Activated T-cell treated with anti-CD3 and anti-CD28 coated beads, Interleukin-2, amount 50 U/mL, for 24 hours (primary cell): ENCODE results near the gene PCSK5.

Experiments used
- DNase-seq: peaks from one replicate; pipeline ENCODE4 v3.0.0-alpha.2; 2020
- H3K27ac Mint-ChIP-seq: 2 replicates; pipeline ENCODE4 v1.8.0; 2020; ENCODE audit warnings: mild to moderate bottlenecking, mixed read lengths
- H3K27me3 Mint-ChIP-seq: 2 replicates; pipeline ENCODE4 v1.8.0; 2020; ENCODE audit warnings: mixed read lengths
- H3K36me3 Mint-ChIP-seq: 2 replicates; pipeline ENCODE4 v1.8.0; 2020; ENCODE audit warnings: low read depth, mixed read lengths
- H3K4me1 Mint-ChIP-seq: 2 replicates; pipeline ENCODE4 v1.8.0; 2020; ENCODE audit warnings: low read depth, mixed read lengths
- H3K4me3 Mint-ChIP-seq: 2 replicates; pipeline ENCODE4 v1.8.0; 2020; ENCODE audit warnings: mild to moderate bottlenecking, moderate library complexity, mixed read lengths
- H3K9me3 Mint-ChIP-seq: 2 replicates; pipeline ENCODE4 v1.8.0; 2020; ENCODE audit warnings: mixed read lengths

Gene PCSK5

DNA sequence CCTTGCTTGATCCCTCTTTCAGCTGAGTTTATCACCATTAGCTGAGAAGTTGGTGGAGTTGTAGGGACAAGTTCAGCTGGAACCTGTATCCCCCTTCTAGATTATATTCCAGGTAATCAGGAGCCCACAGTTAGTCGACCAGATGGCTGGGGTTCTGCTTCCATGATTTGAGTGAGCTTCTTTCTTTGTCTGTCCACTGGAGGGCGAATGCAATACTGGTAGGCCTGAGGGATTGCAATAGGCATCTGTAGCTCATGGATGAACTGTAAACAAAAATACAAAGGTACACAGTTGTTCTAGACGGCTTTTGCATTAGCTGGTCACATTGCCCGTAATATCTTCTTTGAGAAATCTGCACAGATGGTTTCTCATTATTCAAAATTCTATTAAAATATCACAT is 88.9 kb downstream of the PCSK5 start:
- no peak overlapping the region for H3K4me3 Mint-ChIP-seq
- no peak for DNase-seq
- H3K36me3 Mint-ChIP-seq = no peaks in the 10 kb centered on the region
- H3K9me3 Mint-ChIP-seq = no peaks in the 10 kb centered on the region
- peaks cover 30% of the 10 kb centered on the region for H3K4me1 Mint-ChIP-seq
- H3K27me3 Mint-ChIP-seq = no peaks in the 10 kb centered on the region
- H3K27ac Mint-ChIP-seq = no peak overlapping the region

DNA sequence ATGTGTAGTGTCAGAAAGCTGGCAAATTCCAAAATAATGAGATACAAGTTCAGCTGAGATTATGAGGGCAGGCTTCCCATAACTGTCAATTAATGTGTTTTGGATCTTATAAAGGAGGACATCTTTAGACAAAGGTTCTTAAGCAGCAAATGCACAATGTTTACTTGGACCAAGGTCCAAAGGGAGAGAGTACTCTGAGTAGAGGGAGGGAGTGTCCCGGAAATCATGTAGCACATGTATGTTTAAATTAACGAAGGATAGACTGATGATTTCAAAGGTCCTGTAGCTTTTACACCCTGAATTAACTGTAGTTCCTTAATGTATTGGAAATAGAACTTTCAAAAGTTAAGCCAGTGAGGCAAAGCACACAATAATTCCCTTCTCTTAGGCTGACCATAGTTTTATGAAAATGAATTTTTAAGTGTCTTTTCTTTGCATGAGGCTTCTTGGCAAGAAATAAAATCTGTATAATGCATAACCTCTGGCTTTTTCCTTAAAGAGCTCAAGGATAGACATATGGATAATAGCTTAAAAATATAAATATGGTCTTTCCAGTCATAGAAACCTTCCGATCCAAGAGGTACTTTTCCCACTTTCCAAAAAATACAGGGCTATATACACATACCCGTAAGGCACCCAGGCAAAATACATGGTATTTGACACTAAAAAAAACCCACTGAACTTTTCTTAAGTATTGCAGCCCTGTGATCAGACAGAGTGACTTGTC is 93.0 kb downstream of the PCSK5 start:
- Mint-ChIP-seq H3K4me1 (peaks cover 14% of the 10 kb centered on the region), H3K27me3 (no peaks in the 10 kb centered on the region), H3K27ac (no peak overlapping the region), H3K9me3 (no peaks in the 10 kb centered on the region), H3K4me3 (no peak overlapping the region), H3K36me3 (peaks cover 19% of the 10 kb centered on the region)
- DNase-seq = no peak

DNA sequence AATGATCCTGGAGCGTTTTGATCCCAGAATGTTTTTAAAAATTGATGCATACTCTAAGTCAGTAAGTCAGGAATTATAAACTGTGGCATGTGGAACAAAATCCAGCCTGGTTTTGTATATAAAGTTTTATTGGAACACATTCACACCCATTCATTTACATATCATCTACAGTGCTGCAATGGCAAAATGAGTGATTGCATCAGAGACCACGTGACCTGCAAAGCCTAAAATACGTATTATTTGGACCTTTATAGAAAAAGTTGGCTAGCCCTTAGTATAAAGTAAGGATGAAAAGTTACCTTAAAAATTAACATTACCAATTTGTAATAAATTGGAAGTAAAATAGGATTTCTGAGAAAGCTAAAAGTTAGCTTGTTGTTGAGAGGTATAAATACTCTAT is 95.0 kb downstream of the PCSK5 start:
- no peak for DNase-seq
- no peaks in the 10 kb centered on the region for H3K27me3 Mint-ChIP-seq
- no peaks in the 10 kb centered on the region for H3K9me3 Mint-ChIP-seq
- no peak overlapping the region for H3K4me3 Mint-ChIP-seq
- peaks cover 21% of the 10 kb centered on the region for H3K4me1 Mint-ChIP-seq
- no peak overlapping the region for H3K27ac Mint-ChIP-seq
- peaks cover 25% of the 10 kb centered on the region for H3K36me3 Mint-ChIP-seq

DNA sequence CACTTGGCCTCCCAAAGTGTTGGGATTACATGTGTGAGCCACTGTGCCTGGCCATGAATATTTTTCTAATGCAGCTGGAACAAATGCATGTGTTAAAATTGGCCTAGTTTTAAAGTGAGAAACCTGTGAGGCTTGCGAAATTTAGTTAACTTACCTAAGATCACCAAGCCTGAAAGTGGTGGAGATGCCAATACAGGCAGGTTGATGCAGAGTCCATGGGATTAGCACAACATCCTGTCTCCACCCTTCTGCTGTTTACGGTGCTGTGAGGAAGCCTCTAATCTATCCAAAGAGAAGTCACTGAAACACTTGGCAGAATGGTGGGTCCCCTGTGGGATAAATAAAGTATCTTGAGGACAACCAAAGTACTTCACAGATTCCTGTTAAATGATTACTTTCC is 98.2 kb downstream of the PCSK5 start:
- no peak for DNase-seq
- H3K9me3 Mint-ChIP-seq = no peaks in the 10 kb centered on the region
- peaks cover 37% of the 10 kb centered on the region for H3K4me1 Mint-ChIP-seq
- H3K27ac Mint-ChIP-seq = no peak overlapping the region
- no peak overlapping the region for H3K4me3 Mint-ChIP-seq
- H3K27me3 Mint-ChIP-seq = no peaks in the 10 kb centered on the region
- H3K36me3 Mint-ChIP-seq = peaks cover 29% of the 10 kb centered on the region

DNA sequence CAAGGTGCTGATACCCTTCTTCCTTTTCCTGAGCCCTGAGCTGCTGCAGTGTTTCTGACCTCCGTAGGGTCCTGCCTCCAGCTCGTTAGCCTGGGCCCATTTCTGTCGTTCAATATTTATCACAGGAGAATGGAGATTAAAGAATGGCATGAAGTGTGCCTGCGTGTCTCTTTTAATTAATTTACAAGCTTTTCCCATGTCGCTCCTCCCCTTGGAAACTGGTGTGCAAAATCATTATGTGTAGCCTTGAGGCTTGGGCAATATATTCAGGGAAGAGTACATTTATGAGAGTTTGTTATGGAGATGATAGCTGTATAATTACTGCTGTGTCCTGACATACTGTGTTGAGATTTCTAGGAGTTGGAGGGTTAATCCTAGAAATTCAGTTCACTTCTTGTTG is 99.7 kb downstream of the PCSK5 start:
- DNase-seq = no peak
- Mint-ChIP-seq H3K27me3 (no peaks in the 10 kb centered on the region), H3K4me1 (peaks cover 47% of the 10 kb centered on the region), H3K27ac (no peak overlapping the region), H3K36me3 (peaks cover 33% of the 10 kb centered on the region), H3K4me3 (no peak overlapping the region), H3K9me3 (peaks cover 2% of the 10 kb centered on the region)

DNA sequence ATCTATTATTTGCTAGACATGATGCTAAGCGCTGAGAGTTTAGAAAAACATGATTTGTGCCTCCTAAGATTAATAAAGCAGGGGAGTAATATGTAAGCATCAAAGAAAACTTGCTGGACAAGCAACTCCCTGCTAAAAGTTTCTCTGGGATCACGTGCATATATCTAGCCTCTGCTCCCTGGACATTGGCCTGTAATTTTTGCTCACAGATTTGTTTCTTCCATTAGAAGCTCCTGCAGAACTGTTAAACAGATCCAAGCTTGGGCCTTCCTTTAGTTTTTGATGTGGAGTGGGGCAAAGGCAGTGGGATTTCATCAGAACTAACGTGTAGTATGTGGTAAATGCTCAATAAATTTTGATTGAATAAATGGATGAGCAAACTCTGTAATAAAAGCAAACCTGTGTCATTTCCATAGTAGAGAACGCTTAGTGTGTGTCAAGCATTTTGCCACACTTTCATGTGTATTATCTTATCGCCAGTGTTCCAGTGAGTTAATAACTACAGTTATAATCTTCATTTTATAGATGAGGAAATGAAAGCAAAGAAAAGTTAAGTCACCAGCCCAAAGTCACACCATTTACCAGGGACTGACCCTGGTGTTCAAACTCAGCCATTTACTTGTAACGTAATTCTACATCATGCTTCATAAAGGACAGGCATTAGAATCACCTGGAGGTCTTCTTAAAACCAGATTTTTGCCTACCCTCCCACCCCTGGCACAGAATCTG is 100.3 kb downstream of the PCSK5 start:
- Mint-ChIP-seq H3K4me1 (peaks cover 50% of the 10 kb centered on the region), H3K36me3 (peaks cover 35% of the 10 kb centered on the region), H3K27ac (no peak overlapping the region), H3K27me3 (no peaks in the 10 kb centered on the region), H3K4me3 (no peak overlapping the region), H3K9me3 (peaks cover 2% of the 10 kb centered on the region)
- no peak for DNase-seq

DNA sequence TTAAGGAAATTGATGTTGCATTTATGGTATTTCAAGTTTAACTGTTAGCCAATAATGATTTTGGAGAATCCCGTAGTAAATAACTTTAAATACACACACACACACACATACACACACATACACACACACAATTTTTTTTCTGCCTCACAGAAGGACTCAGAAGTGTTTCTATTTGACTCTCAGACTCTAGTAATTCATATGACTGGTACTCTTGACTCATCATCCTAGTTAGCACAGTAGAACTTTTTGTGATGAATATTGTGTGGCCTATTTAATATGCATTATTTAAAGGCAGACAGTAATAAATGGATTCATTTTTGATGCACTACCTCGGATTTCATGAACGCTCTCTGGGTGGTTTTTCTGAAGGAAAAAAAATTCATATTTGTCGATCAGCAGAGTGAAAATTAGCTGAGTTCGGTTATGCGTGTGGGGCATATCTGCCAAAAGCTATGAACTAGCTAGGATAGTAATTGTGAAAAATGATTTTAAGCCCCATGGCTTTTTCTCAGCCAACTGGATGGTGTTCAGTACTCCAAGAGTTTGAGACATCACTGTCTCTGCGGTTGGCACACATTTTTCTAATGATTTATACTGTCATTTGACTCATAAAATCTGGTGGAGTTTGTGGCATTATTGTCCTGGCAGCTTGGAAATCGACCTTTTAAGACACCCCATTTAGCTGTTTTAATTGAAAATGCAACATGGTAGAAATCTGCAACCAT is 102.2 kb downstream of the PCSK5 start:
- no peak for DNase-seq
- peaks cover 2% of the 10 kb centered on the region for H3K9me3 Mint-ChIP-seq
- H3K4me1 Mint-ChIP-seq = peaks cover 60% of the 10 kb centered on the region
- H3K4me3 Mint-ChIP-seq = no peak overlapping the region
- no peaks in the 10 kb centered on the region for H3K27me3 Mint-ChIP-seq
- peaks cover 19% of the 10 kb centered on the region for H3K36me3 Mint-ChIP-seq
- H3K27ac Mint-ChIP-seq = peak overlapping the region; percentile 67

DNA sequence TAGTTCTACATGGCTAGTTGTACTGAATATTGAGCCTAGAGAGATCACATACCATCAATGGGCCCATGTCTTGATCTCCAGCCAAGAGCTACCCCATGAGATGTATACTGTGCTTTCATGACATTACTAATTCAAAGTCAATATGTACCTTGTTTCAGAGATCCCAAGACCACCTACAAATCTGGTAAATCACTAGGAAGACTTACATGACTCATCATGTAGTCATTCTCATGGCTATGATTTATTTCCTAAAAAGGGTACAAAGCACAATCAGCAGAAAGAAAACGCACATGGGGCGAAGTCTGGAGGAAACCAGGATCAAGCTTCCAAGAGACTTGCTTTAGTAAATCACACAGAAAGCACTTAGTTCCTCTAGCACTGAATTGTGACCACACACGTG is 103.0 kb downstream of the PCSK5 start:
- Mint-ChIP-seq H3K9me3 (peaks cover 2% of the 10 kb centered on the region), H3K27me3 (no peaks in the 10 kb centered on the region), H3K4me3 (no peak overlapping the region), H3K27ac (peak overlapping the region; percentile 67), H3K4me1 (peaks cover 66% of the 10 kb centered on the region), H3K36me3 (peaks cover 16% of the 10 kb centered on the region)
- DNase-seq = no peak

DNA sequence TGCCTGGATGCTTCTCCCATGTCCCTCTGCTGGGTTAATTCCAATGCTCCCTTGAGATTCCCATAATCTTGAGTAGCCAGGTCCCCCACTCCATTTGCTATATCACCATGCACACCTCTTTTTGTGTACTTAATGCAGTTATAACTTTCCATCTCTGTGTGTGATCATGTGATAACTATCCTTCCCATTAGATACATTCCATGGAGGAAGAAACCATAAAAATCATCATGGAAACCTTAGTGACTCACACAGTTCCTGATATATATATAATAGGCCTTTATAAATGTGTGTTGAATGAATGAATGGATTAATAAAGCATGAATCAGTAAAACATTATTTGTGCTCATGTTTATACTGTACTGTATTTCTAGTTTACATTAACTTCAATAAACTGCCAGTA is 104.6 kb downstream of the PCSK5 start:
- Mint-ChIP-seq H3K27ac (no peak overlapping the region), H3K4me3 (no peak overlapping the region), H3K36me3 (peaks cover 13% of the 10 kb centered on the region), H3K27me3 (no peaks in the 10 kb centered on the region), H3K9me3 (peaks cover 2% of the 10 kb centered on the region), H3K4me1 (peaks cover 55% of the 10 kb centered on the region)
- no peak for DNase-seq

DNA sequence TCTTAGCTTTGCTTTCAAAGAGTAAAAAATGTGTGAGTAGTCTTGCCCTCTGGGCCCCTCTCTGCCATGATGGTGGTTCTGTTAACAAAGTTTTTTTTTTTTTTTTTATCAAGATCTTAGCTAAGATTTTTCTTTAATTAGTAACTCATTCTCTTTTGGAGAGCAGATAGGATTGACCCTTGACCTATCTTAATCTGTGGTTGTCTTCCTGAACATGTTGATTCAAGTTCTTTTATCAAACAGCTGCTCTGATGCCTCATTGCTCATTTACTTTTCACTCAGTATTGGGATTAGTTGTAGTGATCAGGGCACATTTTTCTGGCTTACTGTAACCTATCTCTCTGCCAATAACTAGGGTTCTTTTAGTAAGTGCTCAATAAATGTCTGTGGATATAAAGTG is 106.3 kb downstream of the PCSK5 start:
- DNase-seq = no peak
- peaks cover 2% of the 10 kb centered on the region for H3K9me3 Mint-ChIP-seq
- no peaks in the 10 kb centered on the region for H3K27me3 Mint-ChIP-seq
- no peak overlapping the region for H3K4me3 Mint-ChIP-seq
- H3K4me1 Mint-ChIP-seq = peaks cover 52% of the 10 kb centered on the region
- H3K36me3 Mint-ChIP-seq = peaks cover 10% of the 10 kb centered on the region
- H3K27ac Mint-ChIP-seq = no peak overlapping the region

DNA sequence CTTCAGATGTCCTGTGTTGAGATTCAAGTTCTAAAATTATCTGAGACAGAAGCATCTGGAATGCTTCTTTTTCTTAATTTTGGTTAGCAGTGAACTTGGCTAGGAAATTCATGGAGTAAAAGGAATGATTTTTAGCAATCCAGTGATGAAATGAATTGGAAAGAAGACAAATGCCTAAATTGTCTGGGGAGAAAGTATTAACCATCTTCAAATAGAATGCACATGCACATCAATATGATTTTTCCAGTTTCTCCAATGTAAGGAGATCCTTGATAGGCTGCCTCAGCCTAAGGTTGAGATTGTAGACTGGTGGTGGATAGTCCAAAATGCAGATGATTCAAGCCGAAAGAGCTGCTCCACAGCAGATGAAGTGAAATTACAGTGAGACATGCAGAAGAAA is 106.7 kb downstream of the PCSK5 start:
- Mint-ChIP-seq H3K27me3 (no peaks in the 10 kb centered on the region), H3K4me1 (peaks cover 49% of the 10 kb centered on the region), H3K27ac (no peak overlapping the region), H3K9me3 (peaks cover 2% of the 10 kb centered on the region), H3K4me3 (no peak overlapping the region), H3K36me3 (peaks cover 10% of the 10 kb centered on the region)
- no peak for DNase-seq

DNA sequence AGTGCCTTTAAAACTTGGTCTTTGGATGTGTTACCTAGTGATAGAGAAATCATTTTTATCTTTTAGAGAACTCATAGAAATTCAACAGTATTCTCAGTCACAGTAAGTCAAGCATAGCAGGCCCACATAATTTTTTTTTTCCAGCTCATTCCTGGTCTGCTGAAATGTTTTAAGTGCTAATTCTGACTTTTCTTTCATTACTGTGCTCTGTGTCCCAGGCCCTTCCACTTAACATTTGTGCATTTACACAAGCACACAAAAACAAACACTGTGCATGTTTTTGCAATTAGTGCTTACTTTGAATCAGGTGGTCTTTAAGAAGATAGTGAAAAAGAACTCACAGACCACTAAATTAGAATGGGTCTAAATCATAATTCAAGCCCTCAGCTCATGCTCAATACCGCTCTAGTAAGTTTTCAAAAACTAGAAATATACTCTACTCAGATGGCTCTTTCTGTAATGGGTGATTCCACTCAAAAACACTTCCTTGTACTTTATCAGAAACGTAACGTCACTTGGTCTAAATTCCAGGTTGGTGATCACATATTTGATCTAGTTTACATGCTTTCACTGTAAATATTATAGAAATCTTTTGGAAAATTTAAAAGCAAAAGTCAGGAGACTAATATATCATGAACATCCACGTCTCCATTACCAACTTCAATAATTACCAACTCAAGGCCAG is 107.8 kb downstream of the PCSK5 start:
- peaks cover 2% of the 10 kb centered on the region for H3K9me3 Mint-ChIP-seq
- H3K27me3 Mint-ChIP-seq = no peaks in the 10 kb centered on the region
- H3K36me3 Mint-ChIP-seq = peaks cover 9% of the 10 kb centered on the region
- peaks cover 48% of the 10 kb centered on the region for H3K4me1 Mint-ChIP-seq
- H3K27ac Mint-ChIP-seq = no peak overlapping the region
- DNase-seq = no peak
- H3K4me3 Mint-ChIP-seq = no peak overlapping the region

DNA sequence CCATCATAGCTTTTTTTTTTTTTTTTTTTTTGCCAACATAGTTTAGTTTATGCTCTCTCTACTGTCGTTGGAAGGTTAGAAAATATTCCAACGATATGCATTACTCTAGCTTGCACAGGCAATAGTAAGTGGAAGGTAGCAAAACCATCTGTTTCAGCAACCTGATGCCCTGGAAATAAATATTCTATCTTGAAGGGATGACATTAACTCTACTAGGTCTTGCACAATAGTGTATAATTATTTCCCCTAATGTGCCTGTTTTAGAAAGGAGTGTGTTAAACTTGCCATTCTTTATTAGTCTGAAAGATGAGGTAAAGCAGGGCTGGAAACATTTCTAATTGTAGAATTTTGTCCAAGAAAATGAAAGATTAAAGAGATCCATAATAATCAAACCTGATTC is 111.0 kb downstream of the PCSK5 start:
- no peaks in the 10 kb centered on the region for H3K9me3 Mint-ChIP-seq
- H3K27me3 Mint-ChIP-seq = no peaks in the 10 kb centered on the region
- DNase-seq = no peak
- H3K27ac Mint-ChIP-seq = no peak overlapping the region
- no peaks in the 10 kb centered on the region for H3K36me3 Mint-ChIP-seq
- no peak overlapping the region for H3K4me3 Mint-ChIP-seq
- peaks cover 50% of the 10 kb centered on the region for H3K4me1 Mint-ChIP-seq

DNA sequence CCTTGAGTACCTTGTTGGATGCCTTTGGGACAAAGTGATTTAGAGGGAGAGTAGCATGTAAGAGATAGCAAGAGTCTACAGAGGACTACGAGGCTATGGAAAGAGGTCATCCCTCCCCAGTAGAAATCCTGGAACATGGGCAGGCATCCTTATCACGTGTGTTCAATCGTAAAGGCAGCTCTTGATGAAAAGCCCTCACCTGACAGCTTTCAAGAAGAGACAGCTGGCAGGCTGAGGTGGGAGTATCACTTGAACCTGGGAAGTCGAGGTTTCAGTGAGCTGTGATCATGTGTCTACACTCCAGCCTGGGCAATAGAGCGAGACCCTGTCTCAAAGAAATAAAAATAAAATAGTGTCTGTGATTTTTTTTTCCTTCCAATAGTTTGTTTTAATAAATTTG is 112.6 kb downstream of the PCSK5 start:
- H3K27ac Mint-ChIP-seq = no peak overlapping the region
- H3K4me3 Mint-ChIP-seq = no peak overlapping the region
- H3K4me1 Mint-ChIP-seq = peaks cover 45% of the 10 kb centered on the region
- no peak for DNase-seq
- no peaks in the 10 kb centered on the region for H3K36me3 Mint-ChIP-seq
- H3K9me3 Mint-ChIP-seq = no peaks in the 10 kb centered on the region
- H3K27me3 Mint-ChIP-seq = no peaks in the 10 kb centered on the region
